Osteocyte (in vitro differentiated cells): ENCODE measurements around the gene IAH1. TPM values are rescaled to one million over a fixed set of nuclear protein-coding genes. Genes with fewer than 3 reads are reported as not detected.

Source experiments
- DNase-seq: peaks from one replicate; pipeline ENCODE4 v3.0.0; 2021; ENCODE audit warnings: mixed read lengths; ENCODE audit not compliant: unreplicated experiment; ENCODE audit errors: extremely low spot score
- H3K27ac Mint-ChIP-seq: one replicate; pipeline ENCODE4 v1.8.0; 2021; ENCODE audit warnings: mild to moderate bottlenecking, mixed read lengths; ENCODE audit not compliant: unreplicated experiment
- H3K27me3 Mint-ChIP-seq: one replicate; pipeline ENCODE4 v1.8.0; 2021; ENCODE audit warnings: mixed read lengths; ENCODE audit not compliant: unreplicated experiment
- H3K36me3 Mint-ChIP-seq: one replicate; pipeline ENCODE4 v1.8.0; 2021; ENCODE audit warnings: mixed read lengths; ENCODE audit not compliant: unreplicated experiment
- H3K4me1 Mint-ChIP-seq: one replicate; pipeline ENCODE4 v1.8.0; 2021; ENCODE audit warnings: mixed read lengths; ENCODE audit not compliant: unreplicated experiment
- H3K4me3 Mint-ChIP-seq: one replicate; pipeline ENCODE4 v1.8.0; 2021; ENCODE audit warnings: mild to moderate bottlenecking, moderate library complexity, mixed read lengths; ENCODE audit not compliant: unreplicated experiment
- H3K9me3 Mint-ChIP-seq: one replicate; pipeline ENCODE4 v1.8.0; 2021; ENCODE audit warnings: mixed read lengths; ENCODE audit not compliant: unreplicated experiment
- total RNA-seq: library from RNA; stranded (reverse); gene quantifications from 2 replicates; pipeline ENCODE4 v1.2.1, GENCODE V29; 2021
- TF ChIP-seq, protein P1 (sequence below): fragments of 200-600 bp; sonication (generic); IDR thresholded peaks from 2 replicates; pipeline ENCODE4 v1.5.0; 2021; ENCODE audit warnings: antibody characterized with exemption, mild to moderate bottlenecking, moderate library complexity

The IAH1 gene
- total RNA-seq, 1 donor from 2014 or later = 68.7 TPM

DNA sequence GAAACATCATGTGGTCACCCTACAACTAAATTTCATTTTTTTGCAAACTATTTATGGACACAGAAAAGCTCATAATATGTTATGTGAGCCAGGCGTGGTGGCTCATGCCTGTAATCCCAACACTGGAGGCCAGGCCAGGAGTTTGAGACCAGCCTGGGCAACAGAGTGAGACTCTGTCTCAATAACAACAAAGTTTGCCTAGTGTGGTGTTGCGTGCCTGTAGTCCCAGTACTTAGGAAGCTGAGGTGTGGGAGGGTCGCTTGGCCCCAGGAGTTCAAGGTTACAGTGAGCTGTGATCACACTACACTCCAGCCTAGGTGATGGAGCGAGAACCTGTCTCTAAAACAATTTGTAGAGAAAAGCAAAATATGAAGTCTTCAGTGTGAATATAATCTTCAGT lies 5.8 kb downstream of the IAH1 start:
- Mint-ChIP-seq H3K4me1 (peaks cover 30% of the 10 kb centered on the region), H3K36me3 (peaks cover 44% of the 10 kb centered on the region), H3K27me3 (no peaks in the 10 kb centered on the region), H3K4me3 (no peak overlapping the region), H3K9me3 (no peaks in the 10 kb centered on the region), H3K27ac (no peak overlapping the region)
- TF ChIP-seq, protein P1, sequence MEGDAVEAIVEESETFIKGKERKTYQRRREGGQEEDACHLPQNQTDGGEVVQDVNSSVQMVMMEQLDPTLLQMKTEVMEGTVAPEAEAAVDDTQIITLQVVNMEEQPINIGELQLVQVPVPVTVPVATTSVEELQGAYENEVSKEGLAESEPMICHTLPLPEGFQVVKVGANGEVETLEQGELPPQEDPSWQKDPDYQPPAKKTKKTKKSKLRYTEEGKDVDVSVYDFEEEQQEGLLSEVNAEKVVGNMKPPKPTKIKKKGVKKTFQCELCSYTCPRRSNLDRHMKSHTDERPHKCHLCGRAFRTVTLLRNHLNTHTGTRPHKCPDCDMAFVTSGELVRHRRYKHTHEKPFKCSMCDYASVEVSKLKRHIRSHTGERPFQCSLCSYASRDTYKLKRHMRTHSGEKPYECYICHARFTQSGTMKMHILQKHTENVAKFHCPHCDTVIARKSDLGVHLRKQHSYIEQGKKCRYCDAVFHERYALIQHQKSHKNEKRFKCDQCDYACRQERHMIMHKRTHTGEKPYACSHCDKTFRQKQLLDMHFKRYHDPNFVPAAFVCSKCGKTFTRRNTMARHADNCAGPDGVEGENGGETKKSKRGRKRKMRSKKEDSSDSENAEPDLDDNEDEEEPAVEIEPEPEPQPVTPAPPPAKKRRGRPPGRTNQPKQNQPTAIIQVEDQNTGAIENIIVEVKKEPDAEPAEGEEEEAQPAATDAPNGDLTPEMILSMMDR = no peak
- DNase-seq = no peak

DNA sequence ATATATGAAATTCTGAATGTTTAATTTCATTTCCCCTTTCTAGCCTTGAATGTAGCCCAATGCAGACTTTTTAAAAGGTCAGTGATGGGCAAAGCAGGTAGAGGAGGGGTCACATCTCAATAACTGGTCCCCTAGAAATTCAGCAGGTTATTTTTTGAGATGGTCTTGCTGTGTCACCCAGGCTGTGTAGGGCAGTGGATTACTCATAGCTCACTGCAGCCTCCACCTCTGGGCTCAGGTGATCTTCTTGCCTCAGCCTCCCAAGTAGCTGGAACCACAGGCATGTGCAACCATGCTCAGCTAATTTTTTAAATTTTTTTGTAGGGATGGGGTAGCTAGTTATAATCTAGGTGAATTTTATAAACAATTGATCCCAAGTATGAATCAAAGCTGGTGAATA lies 8.8 kb downstream of the IAH1 start:
- Mint-ChIP-seq H3K27ac (no peak overlapping the region), H3K27me3 (no peaks in the 10 kb centered on the region), H3K36me3 (peaks cover 41% of the 10 kb centered on the region), H3K4me1 (peaks cover 7% of the 10 kb centered on the region), H3K4me3 (no peak overlapping the region), H3K9me3 (no peaks in the 10 kb centered on the region)
- no peak for DNase-seq
- TF ChIP-seq, protein P1 = no peak

DNA sequence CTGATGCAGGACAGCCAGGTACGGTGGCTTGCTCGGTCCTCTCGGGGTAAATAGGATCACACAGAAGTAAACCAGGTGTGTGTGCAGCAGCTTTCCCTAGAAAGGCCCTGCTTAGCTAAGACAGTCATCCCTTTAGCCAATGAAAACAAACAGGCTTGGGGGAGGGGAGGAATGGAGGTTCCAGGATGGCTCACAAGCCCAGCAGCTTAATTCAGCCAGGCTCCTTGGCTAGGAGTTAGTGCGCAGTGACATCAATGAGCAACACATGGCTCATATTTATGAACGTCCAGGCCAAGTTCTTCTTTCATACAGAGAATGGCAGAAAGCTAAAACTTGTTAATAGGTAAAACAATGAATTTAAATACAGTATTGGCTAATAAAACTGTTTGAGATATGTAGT lies 10.2 kb downstream of the IAH1 start:
- H3K4me3 Mint-ChIP-seq = no peak overlapping the region
- peaks cover 7% of the 10 kb centered on the region for H3K4me1 Mint-ChIP-seq
- DNase-seq = no peak
- H3K9me3 Mint-ChIP-seq = no peaks in the 10 kb centered on the region
- H3K36me3 Mint-ChIP-seq = peaks cover 46% of the 10 kb centered on the region
- TF ChIP-seq, protein P1 = no peak
- H3K27ac Mint-ChIP-seq = no peak overlapping the region
- H3K27me3 Mint-ChIP-seq = no peaks in the 10 kb centered on the region

DNA sequence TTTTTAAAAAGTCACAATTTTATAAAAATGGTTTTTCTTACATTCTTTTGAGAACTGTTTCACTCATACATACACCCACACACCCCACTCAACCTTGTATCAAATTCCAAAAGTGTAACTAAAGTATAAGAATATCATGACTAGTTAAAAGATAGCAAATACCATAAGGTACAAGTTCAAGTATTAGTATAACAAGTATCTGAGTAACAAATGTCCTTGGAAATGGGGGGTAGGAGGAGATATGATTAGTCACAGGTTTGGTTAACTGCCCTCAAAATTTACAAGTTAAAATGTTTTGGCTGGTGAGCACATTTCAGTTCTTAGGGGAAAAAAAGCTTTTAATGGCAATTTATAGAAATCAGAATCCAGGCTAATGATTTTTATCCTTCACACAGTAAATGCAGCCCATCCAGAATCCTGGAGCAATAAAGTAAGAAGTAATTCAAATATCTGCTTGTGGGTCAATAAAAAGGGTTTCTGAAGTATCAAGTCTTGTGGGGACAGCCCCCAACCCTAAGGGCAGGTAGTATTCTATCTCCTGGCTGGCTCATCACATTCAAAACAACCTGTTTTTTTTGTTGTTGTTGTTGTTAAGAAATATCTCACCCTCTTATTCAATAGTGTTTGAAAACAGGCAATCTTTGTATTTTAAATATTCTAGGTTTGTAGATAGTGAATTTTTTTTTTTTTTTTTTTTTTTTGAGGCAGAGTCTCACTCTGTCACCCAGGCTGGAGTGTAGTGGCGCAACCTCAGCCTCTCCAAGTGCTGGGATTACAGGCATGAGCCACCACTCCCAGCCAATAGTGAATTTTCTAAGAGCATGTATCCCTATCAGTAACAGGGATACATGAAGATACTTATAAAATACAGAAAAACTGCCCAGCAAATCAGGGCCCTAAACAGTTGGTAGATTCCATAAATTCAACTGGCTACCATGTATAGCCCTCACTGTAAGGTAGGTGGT lies 14.5 kb downstream of the IAH1 start:
- H3K9me3 Mint-ChIP-seq = no peaks in the 10 kb centered on the region
- H3K27ac Mint-ChIP-seq = peak overlapping the region; percentile 28
- H3K4me1 Mint-ChIP-seq = no peaks in the 10 kb centered on the region
- TF ChIP-seq, protein P1 = no peak
- no peak for DNase-seq
- H3K27me3 Mint-ChIP-seq = no peaks in the 10 kb centered on the region
- H3K4me3 Mint-ChIP-seq = no peak overlapping the region
- H3K36me3 Mint-ChIP-seq = peaks cover 70% of the 10 kb centered on the region

DNA sequence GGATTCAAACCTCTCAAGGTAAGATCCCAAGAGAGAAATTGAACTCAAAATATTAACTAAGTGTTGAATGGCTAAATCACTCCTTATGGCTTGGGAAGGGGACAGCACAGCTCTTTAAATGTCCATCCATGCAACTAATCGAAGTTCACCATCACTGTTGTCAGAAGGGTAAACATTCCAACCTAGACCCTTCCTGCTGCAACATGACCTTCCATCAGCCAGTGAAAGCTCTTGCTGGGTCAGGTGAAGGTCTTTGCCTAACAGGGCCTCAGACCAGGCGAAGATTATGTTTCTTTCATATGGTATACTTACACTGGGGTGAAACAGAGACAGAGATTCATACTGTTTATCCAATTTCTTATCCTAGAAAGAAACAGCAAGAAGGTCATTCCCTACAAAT lies 16.4 kb downstream of the IAH1 start:
- Mint-ChIP-seq H3K4me3 (no peak overlapping the region), H3K27me3 (no peaks in the 10 kb centered on the region), H3K4me1 (no peaks in the 10 kb centered on the region), H3K36me3 (peaks cover 65% of the 10 kb centered on the region), H3K9me3 (no peaks in the 10 kb centered on the region), H3K27ac (no peak overlapping the region)
- TF ChIP-seq, protein P1 = no peak
- DNase-seq = no peak
